ENCODE measurements around the gene SH3RF3. TPM values are rescaled to one million over a fixed set of nuclear protein-coding genes. Genes with fewer than 3 reads are reported as not detected.
A peak's percentile ranks its signal among the peaks of the same experiment; 100 is the strongest.

Gene SH3RF3
- total and polyA plus RNA-seq, 2 donors (not counting 1 experiment from before 2014, with no cell fraction given): 8.3 to 10.1 TPM

DNA sequence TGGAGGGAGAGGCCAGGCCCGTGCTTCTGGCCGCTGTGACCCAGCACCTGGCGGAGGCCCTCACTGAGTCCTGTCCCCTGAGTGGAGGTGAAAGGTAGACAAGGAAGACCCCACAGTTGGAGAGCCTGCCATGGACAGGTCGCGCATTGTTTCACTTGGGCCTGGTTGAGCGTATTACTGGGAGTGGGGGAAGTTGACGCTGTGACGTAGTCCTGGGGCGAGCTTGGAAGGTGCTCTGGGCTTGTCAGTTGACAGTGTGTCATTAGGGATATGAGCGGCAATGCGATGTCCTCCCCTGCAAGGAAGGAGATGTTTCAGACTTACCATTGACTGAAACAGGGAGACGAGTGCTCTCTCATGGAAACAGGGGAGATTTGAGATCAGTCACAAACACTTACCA is 127.1 kb downstream of the SH3RF3 start:
- no peak for DNase-seq (ENCODE audit: low read depth in 2 of 2)
- Histone ChIP-seq H3K9ac (ENCODE audit: insufficient read depth, low read length) (no peak overlapping the region), H3K4me2 (ENCODE audit: extremely low read depth, insufficient read depth, low read length) (no peak overlapping the region), H4K20me1 (ENCODE audit: control insufficient read depth, extremely low read depth, insufficient read depth, low read length) (no peaks in the 10 kb centered on the region), H3K79me2 (ENCODE audit: control insufficient read depth, insufficient read depth, low read length) (peaks cover 37% of the 10 kb centered on the region), H3K9me3 (ENCODE audit: control insufficient read depth, insufficient read depth, low read depth, low read length) (no peaks in the 10 kb centered on the region), H3K27me3 (ENCODE audit: control insufficient read depth, insufficient read depth, low read length) (no peaks in the 10 kb centered on the region), H3K27ac (ENCODE audit: insufficient read depth, low read length) (no peak overlapping the region), H3K36me3 (ENCODE audit: control insufficient read depth, insufficient read depth, low read length) (no peaks in the 10 kb centered on the region), H3K4me3 (replicated peaks in 1 of 4; ENCODE audit: control extremely low read depth in 1 of 4, insufficient read depth in 1 of 4, low read depth in 3 of 4, low read length in 4 of 4) (no peak overlapping the region), H3K4me1 (ENCODE audit: control insufficient read depth, extremely low read depth, insufficient read depth, low read length) (peaks cover 9% of the 10 kb centered on the region), H2AFZ (ENCODE audit: low read length) (no peak overlapping the region)
- no peak for TF ChIP-seq EZH2 (IDR thresholded peaks at IDR 0.05; ENCODE audit: low read length, missing control alignments)
- TF ChIP-seq, protein P1, sequence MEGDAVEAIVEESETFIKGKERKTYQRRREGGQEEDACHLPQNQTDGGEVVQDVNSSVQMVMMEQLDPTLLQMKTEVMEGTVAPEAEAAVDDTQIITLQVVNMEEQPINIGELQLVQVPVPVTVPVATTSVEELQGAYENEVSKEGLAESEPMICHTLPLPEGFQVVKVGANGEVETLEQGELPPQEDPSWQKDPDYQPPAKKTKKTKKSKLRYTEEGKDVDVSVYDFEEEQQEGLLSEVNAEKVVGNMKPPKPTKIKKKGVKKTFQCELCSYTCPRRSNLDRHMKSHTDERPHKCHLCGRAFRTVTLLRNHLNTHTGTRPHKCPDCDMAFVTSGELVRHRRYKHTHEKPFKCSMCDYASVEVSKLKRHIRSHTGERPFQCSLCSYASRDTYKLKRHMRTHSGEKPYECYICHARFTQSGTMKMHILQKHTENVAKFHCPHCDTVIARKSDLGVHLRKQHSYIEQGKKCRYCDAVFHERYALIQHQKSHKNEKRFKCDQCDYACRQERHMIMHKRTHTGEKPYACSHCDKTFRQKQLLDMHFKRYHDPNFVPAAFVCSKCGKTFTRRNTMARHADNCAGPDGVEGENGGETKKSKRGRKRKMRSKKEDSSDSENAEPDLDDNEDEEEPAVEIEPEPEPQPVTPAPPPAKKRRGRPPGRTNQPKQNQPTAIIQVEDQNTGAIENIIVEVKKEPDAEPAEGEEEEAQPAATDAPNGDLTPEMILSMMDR (conservative IDR thresholded peaks at IDR 0.05 in 1 of 2, IDR thresholded peaks at IDR 0.05 in 1 of 2; ENCODE audit: low read depth in 1 of 2, low read length in 2 of 2): no peak

DNA sequence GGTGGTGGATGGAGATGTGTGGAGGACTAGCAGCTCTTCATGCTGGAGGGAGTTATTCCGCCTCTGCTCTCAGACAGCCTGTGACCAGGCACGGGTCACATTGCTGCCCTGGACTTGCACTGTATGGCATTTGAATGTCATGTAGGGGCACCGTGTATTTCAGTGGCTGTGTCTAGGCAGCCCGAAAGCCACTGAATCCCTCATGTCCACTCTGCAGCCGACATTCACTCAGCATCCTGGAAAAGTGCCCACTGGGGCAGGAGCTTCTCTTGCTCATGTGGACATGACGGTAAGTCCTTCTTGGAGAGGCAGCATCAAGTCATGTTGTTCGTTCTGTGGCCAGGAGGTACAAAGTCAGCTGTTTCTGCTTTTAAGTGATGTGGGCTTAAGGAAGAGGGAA is 127.9 kb downstream of the SH3RF3 start:
- H3K27me3 ChIP-seq (ENCODE audit: control insufficient read depth, insufficient read depth, low read length): no peaks in the 10 kb centered on the region
- no peaks in the 10 kb centered on the region for H4K20me1 ChIP-seq (ENCODE audit: control insufficient read depth, extremely low read depth, insufficient read depth, low read length)
- H3K27ac ChIP-seq (ENCODE audit: insufficient read depth, low read length): no peak overlapping the region
- TF ChIP-seq, protein P1 (conservative IDR thresholded peaks at IDR 0.05 in 1 of 2, IDR thresholded peaks at IDR 0.05 in 1 of 2; ENCODE audit: low read depth in 1 of 2, low read length in 2 of 2): no peak
- TF ChIP-seq EZH2 (IDR thresholded peaks at IDR 0.05; ENCODE audit: low read length, missing control alignments): no peak
- no peaks in the 10 kb centered on the region for H3K36me3 ChIP-seq (ENCODE audit: control insufficient read depth, insufficient read depth, low read length)
- peaks cover 9% of the 10 kb centered on the region for H3K4me1 ChIP-seq (ENCODE audit: control insufficient read depth, extremely low read depth, insufficient read depth, low read length)
- no peak overlapping the region for H2AFZ ChIP-seq (ENCODE audit: low read length)
- no peak overlapping the region for H3K4me3 ChIP-seq (replicated peaks in 1 of 4; ENCODE audit: control extremely low read depth in 1 of 4, insufficient read depth in 1 of 4, low read depth in 3 of 4, low read length in 4 of 4)
- peak in 1 of 2 donors; percentile 73 for DNase-seq (ENCODE audit: low read depth in 2 of 2)
- no peak overlapping the region for H3K4me2 ChIP-seq (ENCODE audit: extremely low read depth, insufficient read depth, low read length)
- H3K9ac ChIP-seq (ENCODE audit: insufficient read depth, low read length): no peak overlapping the region
- H3K79me2 ChIP-seq (ENCODE audit: control insufficient read depth, insufficient read depth, low read length): peaks cover 43% of the 10 kb centered on the region
- no peaks in the 10 kb centered on the region for H3K9me3 ChIP-seq (ENCODE audit: control insufficient read depth, insufficient read depth, low read depth, low read length)

DNA sequence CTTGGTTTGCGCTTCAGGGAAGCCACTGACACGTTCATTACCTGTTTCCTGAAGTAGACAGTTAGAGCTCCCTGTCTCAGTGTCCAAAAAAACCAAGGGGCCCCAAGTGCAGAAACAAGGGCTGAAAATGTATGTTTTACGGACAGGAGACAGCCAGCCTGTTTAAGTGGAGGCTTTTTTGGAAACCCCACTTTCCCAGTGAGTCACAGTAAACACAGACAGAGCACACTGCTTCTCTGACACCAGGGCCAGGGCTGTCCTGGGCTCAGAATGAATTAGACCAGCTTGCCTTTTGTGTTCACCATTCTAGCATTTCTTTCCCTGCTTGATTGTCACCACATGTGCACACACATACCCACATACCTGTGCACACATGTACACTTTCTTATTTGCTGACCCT is 128.6 kb downstream of the SH3RF3 start:
- Histone ChIP-seq H2AFZ (ENCODE audit: low read length) (no peak overlapping the region), H3K27ac (ENCODE audit: insufficient read depth, low read length) (no peak overlapping the region), H3K9ac (ENCODE audit: insufficient read depth, low read length) (no peak overlapping the region), H3K4me3 (replicated peaks in 1 of 4; ENCODE audit: control extremely low read depth in 1 of 4, insufficient read depth in 1 of 4, low read depth in 3 of 4, low read length in 4 of 4) (no peak overlapping the region), H3K36me3 (ENCODE audit: control insufficient read depth, insufficient read depth, low read length) (no peaks in the 10 kb centered on the region), H4K20me1 (ENCODE audit: control insufficient read depth, extremely low read depth, insufficient read depth, low read length) (no peaks in the 10 kb centered on the region), H3K4me2 (ENCODE audit: extremely low read depth, insufficient read depth, low read length) (no peak overlapping the region), H3K27me3 (ENCODE audit: control insufficient read depth, insufficient read depth, low read length) (no peaks in the 10 kb centered on the region), H3K4me1 (ENCODE audit: control insufficient read depth, extremely low read depth, insufficient read depth, low read length) (peaks cover 9% of the 10 kb centered on the region), H3K9me3 (ENCODE audit: control insufficient read depth, insufficient read depth, low read depth, low read length) (no peaks in the 10 kb centered on the region), H3K79me2 (ENCODE audit: control insufficient read depth, insufficient read depth, low read length) (peaks cover 47% of the 10 kb centered on the region)
- no peak for TF ChIP-seq EZH2 (IDR thresholded peaks at IDR 0.05; ENCODE audit: low read length, missing control alignments)
- TF ChIP-seq, protein P1 (conservative IDR thresholded peaks at IDR 0.05 in 1 of 2, IDR thresholded peaks at IDR 0.05 in 1 of 2; ENCODE audit: low read depth in 1 of 2, low read length in 2 of 2): no peak
- DNase-seq (ENCODE audit: low read depth in 2 of 2): peak; percentile 32 to 62

Measured in fibroblast of lung (primary cell).